ENCODE measurements around the gene HAND1. TPM values are rescaled to one million over a fixed set of nuclear protein-coding genes. Genes with fewer than 3 reads are reported as not detected.

Gene HAND1
- total RNA-seq, 1 experiment from 2014 or later: not detected

DNA sequence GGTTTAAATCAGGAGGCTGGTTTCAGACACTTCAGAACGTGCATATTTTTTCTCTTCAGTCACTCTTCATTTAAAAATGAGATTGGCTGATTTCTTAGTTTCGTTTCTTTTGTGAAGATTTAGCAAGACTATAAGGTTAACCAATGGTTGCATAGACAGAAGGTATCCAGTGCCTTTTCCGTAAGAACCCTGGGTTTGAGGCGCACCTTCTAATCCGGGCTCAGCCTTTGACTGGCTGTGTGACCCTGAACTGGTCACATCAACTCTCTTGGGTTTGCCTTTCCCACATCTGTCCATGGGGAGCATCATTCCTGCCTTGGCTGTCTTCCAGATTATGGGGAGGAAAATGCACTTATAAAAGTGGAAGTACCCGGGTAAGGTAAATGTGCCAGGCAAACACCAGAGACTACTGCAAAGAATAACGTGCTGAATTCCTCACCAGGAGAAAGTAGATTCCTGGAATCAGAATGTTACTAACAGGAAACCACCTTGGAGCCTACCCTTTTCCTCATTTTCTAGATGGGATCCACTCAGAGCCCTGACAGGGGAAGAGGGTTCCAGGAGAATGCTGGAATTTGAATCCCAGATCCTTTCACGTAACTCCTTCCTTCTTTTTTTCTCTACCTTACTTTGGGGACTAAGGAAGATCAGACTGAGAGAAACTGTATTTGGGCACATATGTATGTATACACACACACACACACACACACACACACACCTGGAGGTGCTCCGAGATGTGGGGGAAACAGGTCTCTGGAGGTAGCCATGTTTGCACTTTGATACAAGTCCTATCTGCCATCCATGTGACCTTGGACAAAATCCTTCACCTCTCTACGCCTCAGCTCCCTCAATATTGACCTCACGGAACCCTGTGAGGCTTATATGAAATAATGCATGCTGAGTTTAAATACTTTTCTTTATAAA lies 6.8 kb downstream of the HAND1 start:
- ChIA-PET CTCF (interaction anchor here (0.5 to 13.0 kb wide), 9 partner anchors 14 to 498 kb away, joined by 3 to 351 read pairs (median 6); no protein-coding TSS in a partner anchor), POLR2A (interaction anchor here (0.5 to 1.6 kb wide), 3 partner anchors 97 to 488 kb away, joined by 3 to 5 read pairs (median 3); no protein-coding TSS in a partner anchor)
- no peak overlapping the region for H3K27ac Mint-ChIP-seq (ENCODE audit: low read depth, unreplicated experiment)
- DNase-seq (ENCODE audit: unreplicated experiment): peak; percentile 27
- H3K4me3 Mint-ChIP-seq (ENCODE audit: unreplicated experiment): no peak overlapping the region
- intact Hi-C loops (cut with micrococcal nuclease): no loop called here
- no peaks in the 10 kb centered on the region for H3K36me3 Mint-ChIP-seq (ENCODE audit: insufficient read depth, unreplicated experiment)
- TF ChIP-seq CTCF (IDR thresholded peaks at IDR 0.05; ENCODE audit: unreplicated experiment): no peak
- BruUV-seq (replicated peaks): no TSS peak
- peaks cover 14% of the 10 kb centered on the region for H3K4me1 Mint-ChIP-seq (ENCODE audit: insufficient read depth, unreplicated experiment)
- no peaks in the 10 kb centered on the region for H3K9me3 Mint-ChIP-seq (ENCODE audit: unreplicated experiment)
- H3K27me3 Mint-ChIP-seq (ENCODE audit: insufficient read depth, unreplicated experiment): peaks cover 58% of the 10 kb centered on the region

DNA sequence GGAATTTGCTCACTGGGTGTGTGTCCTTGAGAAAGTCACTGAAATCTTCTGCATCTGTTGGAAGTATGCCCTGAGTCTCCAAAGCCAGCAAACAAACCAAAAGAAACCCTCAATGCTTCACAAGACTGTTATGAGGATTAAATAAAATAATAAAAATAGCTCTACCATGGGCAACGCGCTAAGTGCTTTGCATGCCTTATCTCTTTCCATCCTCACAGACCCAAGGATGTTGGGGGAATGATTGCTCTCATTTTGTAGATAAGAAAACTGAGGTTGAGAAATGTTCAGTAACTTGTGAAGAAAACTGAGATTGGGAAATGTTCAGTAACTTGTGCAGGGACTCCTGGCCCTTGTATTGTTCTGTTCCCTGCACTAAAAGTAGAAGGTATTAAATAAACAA lies 7.9 kb downstream of the HAND1 start:
- peaks cover 47% of the 10 kb centered on the region for H3K27me3 Mint-ChIP-seq (ENCODE audit: insufficient read depth, unreplicated experiment)
- H3K27ac Mint-ChIP-seq (ENCODE audit: low read depth, unreplicated experiment): no peak overlapping the region
- no TSS peak for BruUV-seq (replicated peaks)
- no peak for DNase-seq (ENCODE audit: unreplicated experiment)
- no peak for TF ChIP-seq CTCF (IDR thresholded peaks at IDR 0.05; ENCODE audit: unreplicated experiment)
- no peaks in the 10 kb centered on the region for H3K36me3 Mint-ChIP-seq (ENCODE audit: insufficient read depth, unreplicated experiment)
- H3K9me3 Mint-ChIP-seq (ENCODE audit: unreplicated experiment): no peaks in the 10 kb centered on the region
- POLR2A ChIA-PET: interaction anchor here (0.6 to 1.6 kb wide), 2 partner anchors 141 to 465 kb away, joined by 3 to 4 read pairs; no protein-coding TSS in a partner anchor
- H3K4me3 Mint-ChIP-seq (ENCODE audit: unreplicated experiment): no peak overlapping the region
- CTCF ChIA-PET: interaction anchor here (0.9 to 13.0 kb wide), 9 partner anchors 15 to 497 kb away, joined by 3 to 351 read pairs (median 6); no protein-coding TSS in a partner anchor
- intact Hi-C loops (cut with micrococcal nuclease): no loop called here
- peaks cover 14% of the 10 kb centered on the region for H3K4me1 Mint-ChIP-seq (ENCODE audit: insufficient read depth, unreplicated experiment)

- no TSS peak for BruUV-seq (replicated peaks)
- ChIA-PET POLR2A (interaction anchor here (1.0 kb wide), 1 partner anchor 145 kb away, joined by 3 read pairs; no protein-coding TSS in a partner anchor), CTCF (interaction anchor here (0.5 to 13.0 kb wide), 76 partner anchors 9 to 1935 kb away, joined by 3 to 351 read pairs (median 4); no protein-coding TSS in a partner anchor)
- peak; percentile 96 for TF ChIP-seq CTCF (IDR thresholded peaks at IDR 0.05; ENCODE audit: unreplicated experiment)
- intact Hi-C loops (cut with micrococcal nuclease): loop anchor here (1.0 to 5.0 kb wide), 4 partner anchors 53 to 496 kb away; no protein-coding TSS in a partner anchor
- Mint-ChIP-seq H3K4me1 (ENCODE audit: insufficient read depth, unreplicated experiment) (peaks cover 14% of the 10 kb centered on the region), H3K4me3 (ENCODE audit: unreplicated experiment) (no peak overlapping the region), H3K27me3 (ENCODE audit: insufficient read depth, unreplicated experiment) (peaks cover 24% of the 10 kb centered on the region), H3K27ac (ENCODE audit: low read depth, unreplicated experiment) (no peak overlapping the region), H3K36me3 (ENCODE audit: insufficient read depth, unreplicated experiment) (no peaks in the 10 kb centered on the region), H3K9me3 (ENCODE audit: unreplicated experiment) (no peaks in the 10 kb centered on the region)
- DNase-seq (ENCODE audit: unreplicated experiment): peak; percentile 83
These were observed 10.2 kb downstream of the HAND1 start for GRCh38 chr5:154467655-154468354.

Data from MCF 10A (cell line).